Esophagus muscularis mucosa (tissue), 3 donors: ENCODE data around the gene MMP7.

Source experiments
- CTCF ChIP-seq, 3 experiments: fragments of 200-600 bp in 2 of 3; fragments of 450-650 bp in 1 of 3; sonication (generic) in 2 of 3; IDR thresholded peaks; one replicate each; pipeline ENCODE4 v1.5.1; 2017 to 2019; ENCODE audit warnings: antibody characterized with exemption in 3 of 3, mild to moderate bottlenecking in 2 of 3, moderate library complexity in 1 of 3
- EP300 ChIP-seq: sonication (generic); formaldehyde crosslinking; IDR thresholded peaks from one replicate; pipeline ENCODE4 v1.6.1; 2017; ENCODE audit warnings: antibody characterized with exemption

GRCh38 chr11:102497061-102497460 is 33.5 kb downstream of the MMP7 start:
- TF ChIP-seq CTCF (IDR thresholded peaks at IDR 0.05) (no peak), EP300 (no peak)
